ENCODE results near the gene KAZALD1.

- TF ChIP-seq POLR2A (IDR thresholded peaks at IDR 0.05) (no peak), CTCF (IDR thresholded peaks at IDR 0.05) (no peak), POLR2AphosphoS5 (IDR thresholded peaks at IDR 0.05) (no peak)
These were observed 28.8 kb downstream of the KAZALD1 start for GRCh38 chr10:101090597-101090996.

All from sigmoid colon (tissue), 4 donors.